ENCODE measurements around the gene MEG3. TPM values are rescaled to one million over a fixed set of nuclear protein-coding genes. Genes with fewer than 3 reads are reported as not detected.

Gene MEG3
- total and polyA plus RNA-seq, 8 donors: 15.9 to 398 (median 329) TPM

GRCh38 chr14:100858838-100859220, 32.9 kb downstream of the MEG3 start:
- ATAC-seq: no peak
- DNase-seq: peak in 1 of 4 donors; percentile 68
- no peak overlapping the region for H3K4me3 ChIP-seq
- H3K27me3 ChIP-seq: peaks cover 0 to 36% of the 10 kb centered on the region in 2 donors
- H3K4me1 ChIP-seq: no peaks in the 10 kb centered on the region
- H3K36me3 ChIP-seq: no peaks in the 10 kb centered on the region
- intact Hi-C loops (cut with DNase I): no loop called here
- H3K9me3 ChIP-seq: no peaks in the 10 kb centered on the region
- no peak for TF ChIP-seq CTCF (IDR thresholded peaks at IDR 0.05)
- no peak overlapping the region for H3K27ac ChIP-seq

GRCh38 chr14:100859781-100860180, 33.9 kb downstream of the MEG3 start:
- no peak for ATAC-seq
- Histone ChIP-seq H3K4me3 (no peak overlapping the region), H3K36me3 (no peaks in the 10 kb centered on the region), H3K27ac (no peak overlapping the region), H3K4me1 (no peaks in the 10 kb centered on the region), H3K9me3 (no peaks in the 10 kb centered on the region), H3K27me3 (peaks cover 0 to 44% of the 10 kb centered on the region in 2 donors)
- DNase-seq: peak in 1 of 4 donors; percentile 55
- no peak for TF ChIP-seq CTCF (IDR thresholded peaks at IDR 0.05)
- intact Hi-C loops (cut with DNase I): no loop called here

- Histone ChIP-seq H3K27ac (no peak overlapping the region), H3K27me3 (peaks cover 0 to 46% of the 10 kb centered on the region in 2 donors), H3K36me3 (no peaks in the 10 kb centered on the region), H3K9me3 (no peaks in the 10 kb centered on the region), H3K4me1 (no peaks in the 10 kb centered on the region), H3K4me3 (no peak overlapping the region)
- intact Hi-C loops (cut with DNase I): no loop called here
- TF ChIP-seq CTCF (IDR thresholded peaks at IDR 0.05): no peak
- ATAC-seq (no peak), DNase-seq (peak in 1 of 4 donors; percentile 39)
These were observed 34.8 kb downstream of the MEG3 start for GRCh38 chr14:100860556-100861187.

- Histone ChIP-seq H3K27ac (no peak overlapping the region), H3K9me3 (no peaks in the 10 kb centered on the region), H3K27me3 (peaks cover 0 to 49% of the 10 kb centered on the region in 2 donors), H3K4me3 (no peak overlapping the region), H3K4me1 (no peaks in the 10 kb centered on the region), H3K36me3 (no peaks in the 10 kb centered on the region)
- no peak for TF ChIP-seq CTCF (IDR thresholded peaks at IDR 0.05)
- DNase-seq: peak in 1 of 4 donors; percentile 55
- ATAC-seq: no peak
- intact Hi-C loops (cut with DNase I): no loop called here
These were observed 35.4 kb downstream of the MEG3 start for GRCh38 chr14:100861188-100861936.

GRCh38 chr14:100861937-100862247, 36.0 kb downstream of the MEG3 start:
- no peaks in the 10 kb centered on the region for H3K4me1 ChIP-seq
- TF ChIP-seq CTCF (IDR thresholded peaks at IDR 0.05): no peak
- H3K27me3 ChIP-seq: peaks cover 0 to 49% of the 10 kb centered on the region in 2 donors
- H3K9me3 ChIP-seq: no peaks in the 10 kb centered on the region
- ATAC-seq: no peak
- intact Hi-C loops (cut with DNase I): no loop called here
- no peak for DNase-seq
- H3K36me3 ChIP-seq: no peaks in the 10 kb centered on the region
- no peak overlapping the region for H3K4me3 ChIP-seq
- no peak overlapping the region for H3K27ac ChIP-seq
